Measurements from ENCODE around the gene SH3GL2.

SH3GL2 gene

GRCh38 chr9:17609312-17610005 lies 30.6 kb downstream of the SH3GL2 start:
- in situ Hi-C loops (cut with MboI; ENCODE audit: low sequenced_read_pairs), result no loop called here

GRCh38 chr9:17611342-17611741 lies 32.5 kb downstream of the SH3GL2 start:
- in situ Hi-C loops (cut with MboI; ENCODE audit: low sequenced_read_pairs), result no loop called here

- in situ Hi-C loops (cut with MboI; ENCODE audit: low sequenced_read_pairs), result no loop called here
These were observed 33.1 kb downstream of the SH3GL2 start for GRCh38 chr9:17611917-17612316.

- in situ Hi-C loops (cut with MboI; ENCODE audit: low sequenced_read_pairs), result no loop called here
These were observed 34.9 kb downstream of the SH3GL2 start for GRCh38 chr9:17613758-17614157.

- in situ Hi-C loops (cut with MboI; ENCODE audit: low sequenced_read_pairs), result no loop called here
These were observed 35.4 kb downstream of the SH3GL2 start for GRCh38 chr9:17614250-17614649.

- in situ Hi-C loops (cut with MboI; ENCODE audit: low sequenced_read_pairs), result no loop called here
These were observed 36.0 kb downstream of the SH3GL2 start for GRCh38 chr9:17614903-17615302.

- in situ Hi-C loops (cut with MboI; ENCODE audit: low sequenced_read_pairs), result no loop called here
These were observed 43.3 kb downstream of the SH3GL2 start for GRCh38 chr9:17622141-17622540.

- in situ Hi-C loops (cut with MboI; ENCODE audit: low sequenced_read_pairs), result no loop called here
These were observed 43.9 kb downstream of the SH3GL2 start for GRCh38 chr9:17622749-17623148.

- in situ Hi-C loops (cut with MboI; ENCODE audit: low sequenced_read_pairs), result no loop called here
These were observed 45.1 kb downstream of the SH3GL2 start for GRCh38 chr9:17623965-17624364.

GRCh38 chr9:17624571-17624970 lies 45.7 kb downstream of the SH3GL2 start:
- in situ Hi-C loops (cut with MboI; ENCODE audit: low sequenced_read_pairs), result no loop called here

- in situ Hi-C loops (cut with MboI; ENCODE audit: low sequenced_read_pairs), result no loop called here
These were observed 47.0 kb downstream of the SH3GL2 start for GRCh38 chr9:17625644-17626388.

GRCh38 chr9:17627641-17628040 lies 48.8 kb downstream of the SH3GL2 start:
- in situ Hi-C loops (cut with MboI; ENCODE audit: low sequenced_read_pairs), result no loop called here

- in situ Hi-C loops (cut with MboI; ENCODE audit: low sequenced_read_pairs), result no loop called here
These were observed 49.8 kb downstream of the SH3GL2 start for GRCh38 chr9:17628624-17629023.

GRCh38 chr9:17630531-17630949 lies 51.7 kb downstream of the SH3GL2 start:
- in situ Hi-C loops (cut with MboI; ENCODE audit: low sequenced_read_pairs), result no loop called here

GRCh38 chr9:17631396-17631795 lies 52.5 kb downstream of the SH3GL2 start:
- in situ Hi-C loops (cut with MboI; ENCODE audit: low sequenced_read_pairs), result no loop called here

- in situ Hi-C loops (cut with MboI; ENCODE audit: low sequenced_read_pairs), result no loop called here
These were observed 54.1 kb downstream of the SH3GL2 start for GRCh38 chr9:17632994-17633393.

GRCh38 chr9:17635115-17635890 lies 56.4 kb downstream of the SH3GL2 start:
- in situ Hi-C loops (cut with MboI; ENCODE audit: low sequenced_read_pairs), result no loop called here

GRCh38 chr9:17636349-17636748 lies 57.5 kb downstream of the SH3GL2 start:
- in situ Hi-C loops (cut with MboI; ENCODE audit: low sequenced_read_pairs), result no loop called here

GRCh38 chr9:17636821-17637220 lies 58.0 kb downstream of the SH3GL2 start:
- in situ Hi-C loops (cut with MboI; ENCODE audit: low sequenced_read_pairs), result no loop called here

GRCh38 chr9:17637229-17637628 lies 58.4 kb downstream of the SH3GL2 start:
- in situ Hi-C loops (cut with MboI; ENCODE audit: low sequenced_read_pairs), result no loop called here

GRCh38 chr9:17648516-17648915 lies 69.7 kb downstream of the SH3GL2 start:
- in situ Hi-C loops (cut with MboI; ENCODE audit: low sequenced_read_pairs), result no loop called here

GRCh38 chr9:17651725-17652124 lies 72.9 kb downstream of the SH3GL2 start:
- in situ Hi-C loops (cut with MboI; ENCODE audit: low sequenced_read_pairs), result no loop called here
